ENCODE measurements around the gene HES2.
"Not testable (repeated sequence)": the region's sequence is repeated elsewhere in the genome, so short reads cannot be mapped to it uniquely, and the experiment has no call there.

Gene HES2

GRCh38 chr1:6450005-6450450 is 30.3 kb upstream of the HES2 start:
- peaks cover 62% of the 10 kb centered on the region for H3K27me3 ChIP-seq (ENCODE audit: control insufficient read depth, insufficient read depth, low read length)
- peaks cover 40% of the 10 kb centered on the region for H3K4me1 ChIP-seq (ENCODE audit: control insufficient read depth, insufficient read depth, low read length)
- no peaks in the 10 kb centered on the region for H3K36me3 ChIP-seq (ENCODE audit: control insufficient read depth, insufficient read depth, low read length)
- no peaks in the 10 kb centered on the region for H3K9me3 ChIP-seq (ENCODE audit: control insufficient read depth, low read length)
- no peak overlapping the region for H3K9ac ChIP-seq (ENCODE audit: low read length)
- H3K4me3 ChIP-seq (ENCODE audit: low read length) = no peak overlapping the region

DNA sequence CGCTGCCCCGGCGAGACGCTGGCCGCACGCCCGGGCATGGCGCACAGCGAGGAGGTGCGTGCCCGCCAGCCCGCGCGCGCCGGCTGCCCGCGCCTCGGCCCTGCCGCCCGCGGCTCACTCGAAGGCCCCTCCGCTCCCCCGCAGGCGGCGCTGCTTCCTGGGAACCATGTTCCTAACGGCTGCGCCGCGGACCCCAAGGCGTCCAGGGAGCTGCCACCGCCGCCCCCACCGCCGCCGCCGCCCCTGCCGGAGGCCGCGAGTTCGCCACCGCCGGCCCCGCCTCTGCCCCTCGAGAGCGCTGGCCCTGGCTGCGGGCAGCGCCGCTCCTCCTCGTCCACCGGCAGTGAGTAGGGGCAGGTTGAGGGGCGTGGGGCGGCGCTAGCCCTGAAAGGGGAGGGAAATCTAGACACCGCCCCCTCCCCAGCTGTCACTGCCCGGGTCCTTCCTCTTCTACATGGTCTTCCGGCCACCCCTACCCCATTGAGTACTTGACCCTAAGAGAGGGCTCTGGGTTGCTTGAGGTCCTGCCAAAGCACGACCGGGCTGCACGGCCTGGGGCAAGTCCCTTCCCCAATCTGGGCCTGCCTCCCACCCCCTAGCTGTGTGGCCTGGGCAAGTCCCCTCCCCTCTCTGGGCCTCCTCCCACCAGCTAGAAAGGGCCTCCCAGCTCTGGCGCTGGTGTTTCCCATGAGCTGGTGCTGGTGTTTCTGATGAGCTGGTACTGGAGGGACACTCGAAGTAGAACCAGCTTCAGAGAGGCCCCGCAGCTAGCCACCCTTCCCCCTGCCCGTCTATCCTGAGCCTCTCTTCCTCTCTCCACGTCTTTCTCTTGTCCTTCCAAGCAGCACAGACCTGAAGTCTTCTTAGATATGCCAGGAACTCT is 29.3 kb upstream of the HES2 start:
- no peak overlapping the region for H3K9ac ChIP-seq (ENCODE audit: low read length)
- peaks cover 40% of the 10 kb centered on the region for H3K4me1 ChIP-seq (ENCODE audit: control insufficient read depth, insufficient read depth, low read length)
- H3K9me3 ChIP-seq (ENCODE audit: control insufficient read depth, low read length) = no peaks in the 10 kb centered on the region
- H3K36me3 ChIP-seq (ENCODE audit: control insufficient read depth, insufficient read depth, low read length) = no peaks in the 10 kb centered on the region
- H3K4me3 ChIP-seq (ENCODE audit: low read length) = no peak overlapping the region
- peaks cover 53% of the 10 kb centered on the region for H3K27me3 ChIP-seq (ENCODE audit: control insufficient read depth, insufficient read depth, low read length)

- Histone ChIP-seq H3K9ac (ENCODE audit: low read length) (no peak overlapping the region), H3K4me1 (ENCODE audit: control insufficient read depth, insufficient read depth, low read length) (peaks cover 40% of the 10 kb centered on the region), H3K4me3 (ENCODE audit: low read length) (no peak overlapping the region), H3K9me3 (ENCODE audit: control insufficient read depth, low read length) (no peaks in the 10 kb centered on the region), H3K27me3 (ENCODE audit: control insufficient read depth, insufficient read depth, low read length) (peaks cover 48% of the 10 kb centered on the region), H3K36me3 (ENCODE audit: control insufficient read depth, insufficient read depth, low read length) (no peaks in the 10 kb centered on the region)
Observed at GRCh38 chr1:6447818-6448748, 28.4 kb upstream of the HES2 start.

- H3K9me3 ChIP-seq (ENCODE audit: control insufficient read depth, low read length) = no peaks in the 10 kb centered on the region
- peaks cover 40% of the 10 kb centered on the region for H3K4me1 ChIP-seq (ENCODE audit: control insufficient read depth, insufficient read depth, low read length)
- peaks cover 45% of the 10 kb centered on the region for H3K27me3 ChIP-seq (ENCODE audit: control insufficient read depth, insufficient read depth, low read length)
- H3K9ac ChIP-seq (ENCODE audit: low read length) = no peak overlapping the region
- no peak overlapping the region for H3K4me3 ChIP-seq (ENCODE audit: low read length)
- H3K36me3 ChIP-seq (ENCODE audit: control insufficient read depth, insufficient read depth, low read length) = no peaks in the 10 kb centered on the region
Observed at GRCh38 chr1:6447016-6447817, 27.5 kb upstream of the HES2 start.

DNA sequence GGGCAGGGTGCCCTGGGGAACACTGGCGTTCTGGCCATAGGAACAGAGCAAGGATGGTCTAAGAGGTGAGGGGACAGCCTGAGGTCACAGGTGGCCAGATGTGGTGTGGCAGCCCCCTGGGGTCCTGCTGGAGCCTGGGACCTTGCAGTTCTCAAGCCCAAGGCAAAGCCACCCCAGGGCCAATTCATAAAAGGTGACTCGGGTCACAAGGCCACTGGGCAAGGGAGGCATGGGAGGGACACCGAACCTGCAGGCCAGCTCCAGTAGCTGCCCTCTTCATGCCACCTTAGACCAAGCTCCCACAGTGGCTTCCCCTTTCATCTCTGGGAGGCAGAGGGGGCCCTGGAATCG is 26.9 kb upstream of the HES2 start:
- H3K4me1 ChIP-seq (ENCODE audit: control insufficient read depth, insufficient read depth, low read length) = peaks cover 37% of the 10 kb centered on the region
- no peaks in the 10 kb centered on the region for H3K36me3 ChIP-seq (ENCODE audit: control insufficient read depth, insufficient read depth, low read length)
- no peak overlapping the region for H3K9ac ChIP-seq (ENCODE audit: low read length)
- no peaks in the 10 kb centered on the region for H3K9me3 ChIP-seq (ENCODE audit: control insufficient read depth, low read length)
- H3K4me3 ChIP-seq (ENCODE audit: low read length) = no peak overlapping the region
- peaks cover 47% of the 10 kb centered on the region for H3K27me3 ChIP-seq (ENCODE audit: control insufficient read depth, insufficient read depth, low read length)

- H3K36me3 ChIP-seq (ENCODE audit: control insufficient read depth, insufficient read depth, low read length); H3K4me3 ChIP-seq (ENCODE audit: low read length); H3K9ac ChIP-seq (ENCODE audit: low read length); H3K9me3 ChIP-seq (ENCODE audit: control insufficient read depth, low read length): not testable (repeated sequence)
- Histone ChIP-seq H3K4me1 (ENCODE audit: control insufficient read depth, insufficient read depth, low read length) (peaks cover 33% of the 10 kb centered on the region), H3K27me3 (ENCODE audit: control insufficient read depth, insufficient read depth, low read length) (peaks cover 51% of the 10 kb centered on the region)
Observed at GRCh38 chr1:6445929-6446328, 26.2 kb upstream of the HES2 start.

DNA sequence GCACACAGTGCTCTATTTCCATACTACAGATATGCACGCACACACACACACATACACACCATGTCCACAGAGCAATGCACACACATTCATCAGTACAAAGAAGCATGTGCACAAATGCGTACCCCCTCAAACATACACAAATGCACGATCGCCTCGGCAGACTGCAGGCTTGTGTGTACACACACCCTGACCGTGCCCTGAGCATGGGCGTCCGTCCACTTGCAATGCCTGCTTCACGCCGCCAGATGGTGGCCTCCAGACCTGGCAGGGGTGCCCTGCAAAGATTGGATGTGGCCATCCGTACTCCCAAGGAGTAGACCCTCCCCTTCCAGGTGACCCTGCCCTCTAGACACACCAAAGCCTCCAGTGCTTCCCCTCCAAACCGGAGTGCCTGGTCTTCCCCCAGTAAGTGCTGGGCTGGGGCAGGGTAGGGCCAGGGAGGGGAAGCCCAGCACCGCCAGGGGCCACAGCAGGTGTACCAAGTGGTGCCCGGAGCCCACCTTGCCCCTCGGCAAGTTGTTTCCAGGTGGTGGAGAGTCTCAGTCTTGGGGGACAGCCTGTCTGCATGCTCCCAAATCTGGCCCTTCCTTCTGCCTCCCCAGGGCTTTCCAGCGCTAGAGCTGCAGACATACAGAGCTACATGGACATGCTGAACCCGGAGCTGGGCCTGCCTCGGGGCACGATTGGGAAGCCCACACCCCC is 25.5 kb upstream of the HES2 start:
- Histone ChIP-seq H3K9me3 (ENCODE audit: control insufficient read depth, low read length) (no peaks in the 10 kb centered on the region), H3K4me3 (ENCODE audit: low read length) (no peak overlapping the region), H3K27me3 (ENCODE audit: control insufficient read depth, insufficient read depth, low read length) (peaks cover 50% of the 10 kb centered on the region), H3K36me3 (ENCODE audit: control insufficient read depth, insufficient read depth, low read length) (no peaks in the 10 kb centered on the region), H3K9ac (ENCODE audit: low read length) (no peak overlapping the region), H3K4me1 (ENCODE audit: control insufficient read depth, insufficient read depth, low read length) (peaks cover 27% of the 10 kb centered on the region)

GRCh38 chr1:6444377-6444776 is 24.7 kb upstream of the HES2 start:
- Histone ChIP-seq H3K9me3 (ENCODE audit: control insufficient read depth, low read length) (no peaks in the 10 kb centered on the region), H3K27me3 (ENCODE audit: control insufficient read depth, insufficient read depth, low read length) (peaks cover 45% of the 10 kb centered on the region), H3K4me3 (ENCODE audit: low read length) (no peak overlapping the region), H3K36me3 (ENCODE audit: control insufficient read depth, insufficient read depth, low read length) (no peaks in the 10 kb centered on the region), H3K4me1 (ENCODE audit: control insufficient read depth, insufficient read depth, low read length) (peaks cover 19% of the 10 kb centered on the region), H3K9ac (ENCODE audit: low read length) (no peak overlapping the region)

- Histone ChIP-seq H3K4me1 (ENCODE audit: control insufficient read depth, insufficient read depth, low read length) (peaks cover 15% of the 10 kb centered on the region), H3K4me3 (ENCODE audit: low read length) (no peak overlapping the region), H3K9ac (ENCODE audit: low read length) (no peak overlapping the region), H3K27me3 (ENCODE audit: control insufficient read depth, insufficient read depth, low read length) (peaks cover 40% of the 10 kb centered on the region), H3K36me3 (ENCODE audit: control insufficient read depth, insufficient read depth, low read length) (no peaks in the 10 kb centered on the region), H3K9me3 (ENCODE audit: control insufficient read depth, low read length) (no peaks in the 10 kb centered on the region)
Observed at GRCh38 chr1:6443339-6444115, 23.8 kb upstream of the HES2 start.

DNA sequence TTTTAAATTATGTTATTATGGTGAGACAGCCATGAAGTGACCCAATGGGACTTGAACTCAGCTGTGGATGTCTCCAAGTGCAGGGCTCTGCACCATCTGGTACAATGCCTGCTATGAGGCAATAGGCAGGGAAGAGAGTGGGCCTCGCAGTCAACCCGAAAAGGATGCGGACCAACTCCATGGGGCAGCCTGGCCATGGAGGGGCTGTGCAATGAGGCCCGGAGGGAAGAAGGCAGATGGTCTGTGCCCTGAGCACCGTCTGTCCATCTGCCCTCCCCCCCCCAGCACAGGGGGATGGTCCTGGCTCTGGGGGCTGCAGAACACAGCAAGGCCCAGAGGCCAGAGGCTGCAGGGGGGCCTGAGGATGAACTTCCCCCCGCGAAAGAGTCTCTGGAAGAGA is 21.9 kb upstream of the HES2 start:
- Histone ChIP-seq H3K4me1 (ENCODE audit: control insufficient read depth, insufficient read depth, low read length) (peaks cover 7% of the 10 kb centered on the region), H3K27me3 (ENCODE audit: control insufficient read depth, insufficient read depth, low read length) (peaks cover 37% of the 10 kb centered on the region)

More for the DNA sequence above, 21.9 kb upstream of the HES2 start:
- Histone ChIP-seq H3K9me3 (ENCODE audit: control insufficient read depth, low read length) (no peaks in the 10 kb centered on the region), H3K36me3 (ENCODE audit: control insufficient read depth, insufficient read depth, low read length) (no peaks in the 10 kb centered on the region), H3K9ac (ENCODE audit: low read length) (no peak overlapping the region), H3K4me3 (ENCODE audit: low read length) (no peak overlapping the region)

Measured in mucosa of stomach (tissue), 1 donor.